Activated naive CD8-positive, alpha-beta T cell treated with anti-CD3 and anti-CD28 coated beads for 36 hours (primary cell): ENCODE measurements around the gene ZYX. TPM values are rescaled to one million over a fixed set of nuclear protein-coding genes. Genes with fewer than 3 reads are reported as not detected.
"Not testable (repeated sequence)": the region's sequence is repeated elsewhere in the genome, so short reads cannot be mapped to it uniquely, and the experiment has no call there.

ENCODE experiments used
- DNase-seq: peaks from one replicate; pipeline ENCODE4 v3.0.0; 2021
- H3K27ac Mint-ChIP-seq: one replicate; pipeline ENCODE4 v1.8.0; 2022; ENCODE audit warnings: mild to moderate bottlenecking, moderate library complexity, mixed read lengths
- H3K27me3 Mint-ChIP-seq: one replicate; pipeline ENCODE4 v1.8.0; 2022; ENCODE audit warnings: mild to moderate bottlenecking, mixed read lengths
- H3K36me3 Mint-ChIP-seq: one replicate; pipeline ENCODE4 v1.8.0; 2021; ENCODE audit warnings: mild to moderate bottlenecking, mixed read lengths
- H3K4me1 Mint-ChIP-seq: one replicate; pipeline ENCODE4 v1.8.0; 2021; ENCODE audit warnings: mixed read lengths
- H3K4me3 Mint-ChIP-seq: one replicate; pipeline ENCODE4 v1.8.0; 2022; ENCODE audit warnings: mild to moderate bottlenecking, moderate library complexity, mixed read lengths
- H3K9me3 Mint-ChIP-seq: one replicate; pipeline ENCODE4 v1.8.0; 2022; ENCODE audit warnings: mixed read lengths
- total RNA-seq, 2 experiments: library from RNA; stranded (reverse); gene quantifications; one replicate each; pipeline ENCODE4 v1.2.3, GENCODE V29; 2021

ZYX gene
- total RNA-seq, 2 experiments from 2014 or later: 116 to 118 TPM

DNA sequence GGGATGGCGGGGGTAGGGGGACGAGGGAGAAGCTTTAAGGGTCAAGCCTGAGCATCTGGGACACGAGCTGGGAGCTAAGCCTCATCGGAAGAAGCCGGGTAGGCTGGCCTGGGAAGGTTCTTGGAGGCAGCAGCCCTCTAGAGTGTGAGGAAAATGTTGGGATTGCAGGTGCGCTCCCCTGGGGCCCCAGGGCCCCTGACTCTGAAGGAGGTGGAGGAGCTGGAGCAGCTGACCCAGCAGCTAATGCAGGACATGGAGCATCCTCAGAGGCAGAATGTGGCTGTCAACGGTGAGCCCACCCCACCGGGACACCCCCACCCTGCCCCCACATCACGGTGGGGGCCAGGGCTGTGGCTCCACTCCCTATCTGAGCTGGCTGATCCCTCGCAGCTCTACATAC lies 6.9 kb downstream of the ZYX start:
- Mint-ChIP-seq H3K27ac (no peak overlapping the region), H3K9me3 (no peaks in the 10 kb centered on the region), H3K27me3 (no peaks in the 10 kb centered on the region), H3K4me3 (no peak overlapping the region), H3K4me1 (peaks cover 10% of the 10 kb centered on the region), H3K36me3 (peaks cover 10% of the 10 kb centered on the region)
- no peak for DNase-seq

DNA sequence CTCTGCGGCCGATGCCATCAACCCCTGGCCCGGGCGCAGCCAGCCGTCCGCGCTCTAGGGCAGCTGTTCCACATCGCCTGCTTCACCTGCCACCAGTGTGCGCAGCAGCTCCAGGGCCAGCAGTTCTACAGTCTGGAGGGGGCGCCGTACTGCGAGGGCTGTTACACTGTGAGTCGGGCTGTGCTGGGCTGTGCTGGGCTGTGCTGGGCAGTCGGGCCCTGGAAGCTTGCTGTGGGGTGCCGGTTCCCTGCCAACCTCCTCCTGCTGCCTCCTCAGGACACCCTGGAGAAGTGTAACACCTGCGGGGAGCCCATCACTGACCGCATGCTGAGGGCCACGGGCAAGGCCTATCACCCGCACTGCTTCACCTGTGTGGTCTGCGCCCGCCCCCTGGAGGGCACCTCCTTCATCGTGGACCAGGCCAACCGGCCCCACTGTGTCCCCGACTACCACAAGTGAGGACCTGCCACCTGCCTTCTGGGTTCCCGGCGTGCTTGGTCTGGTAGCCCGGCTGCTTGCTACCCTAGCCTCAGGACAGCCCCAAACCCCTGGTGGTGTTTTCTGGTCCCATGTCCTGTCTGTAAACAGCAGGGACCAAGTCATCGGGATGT lies 7.5 kb downstream of the ZYX start:
- H3K27me3 Mint-ChIP-seq: no peaks in the 10 kb centered on the region
- H3K4me3 Mint-ChIP-seq: no peak overlapping the region
- H3K27ac Mint-ChIP-seq: peak overlapping the region; percentile 20

DNA sequence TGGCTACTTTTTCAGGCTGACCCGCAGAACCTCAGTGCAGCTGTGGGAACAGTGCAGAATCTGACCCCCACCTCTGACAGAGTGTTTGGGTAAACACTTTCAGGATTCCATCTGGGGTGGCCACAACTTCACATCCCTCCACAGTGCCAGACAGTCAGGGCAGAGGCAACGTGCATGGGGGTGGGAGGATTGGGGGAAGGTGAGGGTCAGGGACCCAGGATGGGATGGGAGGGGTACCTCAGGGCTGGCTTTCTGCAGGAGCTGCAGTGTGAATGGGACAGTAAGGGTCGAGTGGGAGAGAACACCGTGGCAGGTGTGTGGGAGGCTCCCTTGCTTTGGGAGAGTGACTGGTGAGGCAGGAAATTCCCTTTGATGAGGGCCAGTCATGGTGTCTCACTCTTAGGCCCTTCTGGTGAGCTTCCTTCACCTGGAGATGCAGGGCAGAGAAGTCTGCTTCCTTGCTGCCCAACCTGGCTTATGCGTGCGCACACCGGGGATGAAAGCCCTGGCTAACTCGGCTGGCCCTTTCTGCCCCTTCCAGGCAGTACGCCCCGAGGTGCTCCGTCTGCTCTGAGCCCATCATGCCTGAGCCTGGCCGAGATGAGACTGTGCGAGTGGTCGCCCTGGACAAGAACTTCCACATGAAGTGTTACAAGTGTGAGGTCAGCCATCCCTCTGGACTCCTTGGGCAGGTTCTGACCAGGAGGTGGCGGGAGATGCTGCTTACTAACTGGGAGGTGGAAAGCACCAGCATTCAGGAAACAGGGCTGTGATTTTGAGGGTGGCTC lies 8.4 kb downstream of the ZYX start:
- H3K27ac Mint-ChIP-seq: peak overlapping the region; percentile 59
- peaks cover 10% of the 10 kb centered on the region for H3K36me3 Mint-ChIP-seq
- peaks cover 9% of the 10 kb centered on the region for H3K4me1 Mint-ChIP-seq
- H3K27me3 Mint-ChIP-seq: no peaks in the 10 kb centered on the region
- DNase-seq: no peak
- no peak overlapping the region for H3K4me3 Mint-ChIP-seq
- no peaks in the 10 kb centered on the region for H3K9me3 Mint-ChIP-seq

More for the DNA sequence above, 7.5 kb downstream of the ZYX start:
- peaks cover 9% of the 10 kb centered on the region for H3K4me1 Mint-ChIP-seq
- DNase-seq: no peak
- H3K36me3 Mint-ChIP-seq: peaks cover 8% of the 10 kb centered on the region
- no peaks in the 10 kb centered on the region for H3K9me3 Mint-ChIP-seq

DNA sequence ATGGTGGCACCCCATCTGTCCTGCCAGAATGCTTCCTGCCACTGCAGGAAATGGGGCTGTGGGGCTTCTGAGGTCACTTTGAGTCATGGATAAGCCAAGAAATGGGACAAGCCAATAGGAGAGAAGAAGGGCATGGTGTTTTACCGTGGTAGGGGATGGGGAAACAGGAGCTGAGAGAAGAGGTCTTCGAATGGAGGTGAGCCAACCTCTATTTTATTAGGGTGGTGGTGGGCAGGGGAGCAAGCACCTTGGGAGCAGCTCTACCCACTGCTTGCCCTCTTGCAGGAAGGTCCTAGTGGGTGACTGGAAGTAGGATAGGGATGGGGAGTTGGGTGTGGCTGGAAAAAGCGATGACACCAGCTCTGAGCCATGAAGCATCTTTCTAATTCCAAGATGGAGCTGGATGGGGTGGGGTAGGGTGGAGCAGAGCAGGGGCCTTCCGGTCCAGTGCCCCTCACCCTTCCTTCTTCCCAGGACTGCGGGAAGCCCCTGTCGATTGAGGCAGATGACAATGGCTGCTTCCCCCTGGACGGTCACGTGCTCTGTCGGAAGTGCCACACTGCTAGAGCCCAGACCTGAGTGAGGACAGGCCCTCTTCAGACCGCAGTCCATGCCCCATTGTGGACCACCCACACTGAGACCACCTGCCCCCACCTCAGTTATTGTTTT lies 9.1 kb downstream of the ZYX start:
- H3K4me3 Mint-ChIP-seq: no peak overlapping the region
- H3K27ac Mint-ChIP-seq: peak overlapping the region; percentile 57
- peaks cover 10% of the 10 kb centered on the region for H3K36me3 Mint-ChIP-seq
- DNase-seq: no peak
- H3K27me3 Mint-ChIP-seq: no peaks in the 10 kb centered on the region
- peaks cover 15% of the 10 kb centered on the region for H3K4me1 Mint-ChIP-seq
- no peaks in the 10 kb centered on the region for H3K9me3 Mint-ChIP-seq

DNA sequence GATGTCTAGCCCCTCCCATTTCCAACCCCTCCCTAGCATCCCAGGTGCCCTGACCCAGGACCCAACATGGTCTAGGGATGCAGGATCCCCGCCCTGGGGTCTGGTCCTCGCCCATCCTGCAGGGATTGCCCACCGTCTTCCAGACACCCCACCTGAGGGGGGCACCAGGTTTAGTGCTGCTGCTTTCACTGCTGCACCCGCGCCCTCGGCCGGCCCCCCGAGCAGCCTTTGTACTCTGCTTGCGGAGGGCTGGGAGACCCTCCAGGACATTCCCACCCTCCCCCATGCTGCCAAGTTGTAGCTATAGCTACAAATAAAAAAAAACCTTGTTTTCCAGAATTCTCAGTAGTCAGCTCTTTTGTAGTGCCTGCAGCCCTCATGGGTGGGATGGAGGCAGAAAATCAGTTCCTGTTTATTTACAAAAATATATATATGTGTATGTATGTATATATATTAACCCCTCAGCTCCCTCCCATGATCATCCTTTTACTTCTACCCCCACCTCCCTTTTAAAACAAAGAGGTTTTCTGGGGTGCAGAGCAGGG lies 9.7 kb downstream of the ZYX start:
- Mint-ChIP-seq H3K36me3 (peaks cover 10% of the 10 kb centered on the region), H3K27me3 (no peaks in the 10 kb centered on the region), H3K4me3 (no peak overlapping the region), H3K27ac (no peak overlapping the region), H3K4me1 (peaks cover 15% of the 10 kb centered on the region), H3K9me3 (no peaks in the 10 kb centered on the region)
- DNase-seq: no peak

DNA sequence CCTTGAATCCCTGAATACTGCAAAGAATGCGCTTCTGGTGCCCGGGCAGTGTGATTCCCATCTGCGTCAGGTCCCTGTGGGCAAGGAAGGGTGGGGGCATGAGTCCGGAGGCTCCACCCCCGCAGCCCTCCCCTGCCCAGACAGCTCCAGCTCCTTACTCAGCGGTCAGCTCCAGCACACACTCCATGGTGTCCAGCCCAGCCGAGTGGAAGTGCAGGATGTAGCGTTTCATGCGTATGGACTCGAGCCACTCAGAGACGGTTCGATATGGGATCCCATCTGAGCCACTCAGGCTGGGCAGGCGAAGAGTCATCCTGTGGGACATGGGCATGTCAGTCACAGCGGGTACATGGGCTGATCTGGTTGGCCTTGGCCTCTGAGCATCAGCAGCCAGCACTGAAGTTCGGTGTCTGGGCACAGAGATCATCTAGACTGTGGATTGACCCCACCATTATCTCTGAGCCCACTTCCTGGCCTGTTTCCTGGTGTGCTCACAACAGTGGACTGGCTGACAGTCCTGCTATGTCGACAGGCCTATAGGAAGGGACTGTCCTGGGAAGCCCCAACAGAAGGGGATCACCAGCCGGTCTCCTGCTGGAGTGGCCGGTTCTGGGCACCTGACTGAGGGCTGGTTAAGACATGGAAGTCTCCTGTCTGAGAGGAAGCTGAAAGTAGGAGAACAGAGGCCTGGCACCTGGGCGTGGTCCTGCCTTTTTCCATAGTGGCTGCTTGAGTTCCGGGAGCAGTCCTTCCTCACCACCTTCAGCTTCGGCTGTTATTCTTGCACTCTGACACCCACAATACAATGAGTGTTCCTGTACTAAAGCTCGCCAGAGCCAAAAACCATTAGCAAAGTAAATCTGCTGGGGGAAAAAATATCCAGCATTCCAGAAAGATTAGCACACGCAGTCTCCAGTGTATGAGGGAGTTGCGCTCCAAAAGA lies 10.6 kb downstream of the ZYX start:
- H3K4me3 Mint-ChIP-seq: no peak overlapping the region
- no peaks in the 10 kb centered on the region for H3K27me3 Mint-ChIP-seq
- DNase-seq: no peak
- peaks cover 10% of the 10 kb centered on the region for H3K36me3 Mint-ChIP-seq
- peaks cover 15% of the 10 kb centered on the region for H3K4me1 Mint-ChIP-seq
- no peaks in the 10 kb centered on the region for H3K9me3 Mint-ChIP-seq
- H3K27ac Mint-ChIP-seq: no peak overlapping the region

DNA sequence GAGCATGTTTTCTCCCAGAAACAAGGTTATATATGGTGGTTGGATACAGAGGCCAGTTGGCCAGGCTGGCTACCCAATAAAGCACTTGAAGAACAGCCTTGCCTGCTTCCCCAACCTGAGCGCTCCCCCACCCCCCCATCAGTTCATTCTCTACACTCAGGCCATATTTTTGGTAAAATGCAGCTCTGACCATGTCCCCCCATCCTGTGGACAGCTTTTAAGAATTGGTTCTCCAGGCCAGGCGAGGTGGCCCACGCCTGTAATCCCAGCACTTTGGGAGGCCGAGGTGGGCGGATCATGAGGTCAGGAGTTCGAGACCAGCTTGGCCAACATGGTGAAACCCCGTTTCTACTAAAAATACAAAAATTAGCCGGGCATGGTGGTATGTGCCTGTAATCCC lies 11.3 kb downstream of the ZYX start:
- H3K27me3 Mint-ChIP-seq, H3K4me3 Mint-ChIP-seq, H3K36me3 Mint-ChIP-seq: not testable (repeated sequence)

DNA sequence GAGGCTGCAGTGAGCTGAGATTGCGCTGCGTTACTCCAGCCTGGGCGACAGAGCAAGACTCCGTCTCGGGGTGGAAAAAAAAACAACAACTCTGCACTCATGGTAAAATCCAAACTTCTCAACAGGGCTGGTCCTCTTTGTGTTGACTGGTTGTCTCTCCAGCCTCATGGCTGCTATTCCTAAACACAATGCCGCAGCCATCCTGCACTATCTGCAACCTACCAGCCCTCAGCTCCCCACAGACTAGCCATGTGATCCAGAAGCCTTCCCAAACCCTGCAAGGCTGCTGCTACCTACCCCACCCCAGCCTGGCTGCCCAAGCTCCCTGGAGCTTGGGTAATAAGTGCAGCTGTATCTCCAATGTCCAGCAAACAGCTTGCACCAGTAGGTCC lies 11.7 kb downstream of the ZYX start:
- no peak overlapping the region for H3K27ac Mint-ChIP-seq
- DNase-seq: no peak
- H3K27me3 Mint-ChIP-seq: no peaks in the 10 kb centered on the region
- peaks cover 15% of the 10 kb centered on the region for H3K4me1 Mint-ChIP-seq
- no peaks in the 10 kb centered on the region for H3K9me3 Mint-ChIP-seq
- H3K36me3 Mint-ChIP-seq: peaks cover 10% of the 10 kb centered on the region
- H3K4me3 Mint-ChIP-seq: no peak overlapping the region

More for the DNA sequence above, 11.3 kb downstream of the ZYX start:
- DNase-seq, H3K27ac Mint-ChIP-seq, H3K9me3 Mint-ChIP-seq: not testable (repeated sequence)
- peaks cover 15% of the 10 kb centered on the region for H3K4me1 Mint-ChIP-seq

DNA sequence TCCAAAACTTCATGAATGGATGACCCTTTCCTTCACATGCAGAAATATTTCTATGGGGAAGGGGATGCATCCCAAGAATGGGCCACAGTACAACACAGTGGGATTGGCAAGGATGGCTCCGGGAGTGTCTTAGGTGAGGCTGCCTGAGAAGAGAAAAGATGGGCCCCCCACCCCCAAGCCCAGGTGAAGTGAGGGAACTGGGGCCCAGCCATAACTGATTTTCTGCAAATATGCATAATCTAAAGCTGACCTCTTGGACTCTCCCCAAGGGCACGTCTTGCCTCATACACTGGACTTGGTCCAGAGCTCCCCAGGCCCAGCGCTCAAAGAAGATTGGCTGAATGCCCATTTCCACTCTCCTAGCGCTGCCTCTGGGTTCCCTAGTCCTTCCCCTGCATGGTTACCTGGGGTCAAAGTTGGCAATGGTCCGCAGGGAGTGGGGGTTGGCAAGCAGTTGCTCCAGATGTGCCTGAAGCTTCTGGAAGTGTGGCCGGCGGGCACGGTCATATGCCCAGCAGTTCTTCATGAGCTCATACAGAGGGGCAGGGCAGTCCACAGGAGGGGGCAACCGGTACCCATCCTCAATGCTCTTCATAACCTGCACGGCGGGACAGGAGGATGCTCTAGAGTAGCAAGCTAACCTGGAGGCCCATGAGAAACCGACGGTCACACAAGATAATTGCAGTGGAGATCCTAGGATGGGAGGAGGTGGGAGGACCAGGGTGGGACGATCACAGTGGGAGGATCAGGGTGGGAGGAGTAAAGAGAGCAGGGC lies 12.3 kb downstream of the ZYX start:
- DNase-seq: no peak
- H3K4me1 Mint-ChIP-seq: peaks cover 15% of the 10 kb centered on the region
- no peaks in the 10 kb centered on the region for H3K9me3 Mint-ChIP-seq
- H3K27ac Mint-ChIP-seq: peak overlapping the region; percentile 48
- peaks cover 10% of the 10 kb centered on the region for H3K36me3 Mint-ChIP-seq
- no peaks in the 10 kb centered on the region for H3K27me3 Mint-ChIP-seq
- H3K4me3 Mint-ChIP-seq: no peak overlapping the region

DNA sequence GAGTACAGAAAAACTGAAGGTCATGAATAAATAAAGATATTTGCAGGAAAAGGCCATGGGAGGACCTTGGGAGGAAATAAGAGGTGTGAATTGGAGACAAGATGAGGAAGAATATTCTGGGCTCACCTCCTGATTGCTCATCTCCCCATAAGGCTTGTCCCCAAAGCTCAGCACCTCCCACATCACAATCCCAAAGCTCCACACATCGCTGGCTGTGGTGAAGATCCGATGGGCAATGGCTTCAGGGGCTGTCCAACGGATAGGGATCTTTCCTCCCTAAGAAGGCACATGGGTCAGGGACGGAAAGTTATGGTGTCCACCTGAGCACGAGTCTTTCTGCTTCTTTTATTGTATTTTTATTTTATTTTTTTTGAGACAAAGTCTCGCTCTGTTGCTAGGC lies 12.9 kb downstream of the ZYX start:
- no peak overlapping the region for H3K4me3 Mint-ChIP-seq
- H3K27ac Mint-ChIP-seq: peak overlapping the region; percentile 48
- no peaks in the 10 kb centered on the region for H3K27me3 Mint-ChIP-seq
- peaks cover 15% of the 10 kb centered on the region for H3K4me1 Mint-ChIP-seq
- H3K36me3 Mint-ChIP-seq: peaks cover 10% of the 10 kb centered on the region
- H3K9me3 Mint-ChIP-seq: no peaks in the 10 kb centered on the region
- no peak for DNase-seq

DNA sequence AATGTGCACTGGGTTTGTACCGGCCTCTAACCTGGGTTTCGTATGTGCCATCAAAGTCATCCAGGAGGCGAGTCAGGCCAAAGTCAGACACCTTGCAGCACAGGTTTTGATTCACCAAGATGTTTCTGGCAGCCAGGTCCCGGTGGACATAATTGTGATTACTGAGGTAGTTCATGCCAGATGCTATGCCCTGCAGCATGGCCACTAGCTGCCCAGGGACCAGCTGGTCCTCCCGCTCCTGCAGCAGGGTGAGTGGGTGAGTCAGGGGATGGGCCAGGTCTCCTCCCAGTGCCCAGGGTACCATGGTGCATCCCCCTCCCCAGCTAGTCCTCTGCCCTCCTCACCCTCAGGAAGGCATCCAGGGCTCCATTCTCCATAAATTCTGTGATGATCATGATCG lies 13.6 kb downstream of the ZYX start:
- Mint-ChIP-seq H3K27ac (no peak overlapping the region), H3K9me3 (no peaks in the 10 kb centered on the region), H3K4me3 (no peak overlapping the region), H3K27me3 (no peaks in the 10 kb centered on the region), H3K36me3 (peaks cover 6% of the 10 kb centered on the region), H3K4me1 (peaks cover 10% of the 10 kb centered on the region)
- DNase-seq: no peak

DNA sequence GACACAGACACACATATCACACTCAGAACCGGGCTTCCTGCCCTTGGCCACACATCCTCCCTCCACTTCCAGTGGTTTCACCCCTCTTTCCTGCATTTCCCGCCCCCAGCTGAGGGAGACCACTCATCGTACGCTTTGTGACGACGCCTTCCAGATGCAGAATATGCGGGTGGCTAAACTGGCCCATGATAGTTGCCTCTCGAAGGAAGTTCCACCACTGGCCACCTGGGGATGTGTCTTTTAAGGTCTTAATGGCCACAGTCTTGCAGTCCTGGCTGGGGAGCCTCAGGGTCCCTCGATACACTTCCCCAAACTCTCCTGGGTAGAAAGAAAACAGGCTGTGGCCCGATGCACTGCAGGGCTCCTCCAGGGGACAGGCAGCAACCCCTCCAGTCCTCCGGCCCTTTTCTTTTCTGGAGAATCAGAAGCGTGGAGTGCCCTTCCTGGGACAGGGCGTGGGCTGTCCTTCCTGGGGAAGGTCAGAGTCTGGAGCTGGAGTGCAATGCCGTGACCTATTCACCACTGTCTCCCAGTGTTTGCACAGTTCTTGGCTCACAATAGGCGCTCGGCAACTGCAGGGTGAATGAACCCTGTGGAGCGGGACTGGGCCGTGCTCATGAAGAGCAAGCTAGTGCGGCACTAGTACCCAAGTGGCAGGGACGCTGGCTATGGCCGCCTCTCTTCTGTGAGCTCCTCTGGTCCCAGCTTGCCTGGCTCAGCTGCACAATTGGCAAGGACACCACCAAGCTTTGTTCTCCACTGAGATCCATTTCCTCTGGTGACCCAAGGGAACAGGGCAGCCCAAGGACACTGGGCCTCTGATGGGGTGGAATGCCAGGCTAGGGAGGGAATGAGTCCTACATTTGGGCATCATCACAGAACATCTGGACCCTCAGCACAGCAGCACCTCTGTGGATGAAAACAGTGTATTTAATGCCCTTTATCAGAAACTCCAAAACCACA lies 14.3 kb downstream of the ZYX start:
- H3K4me1 Mint-ChIP-seq: peaks cover 6% of the 10 kb centered on the region
- no peaks in the 10 kb centered on the region for H3K9me3 Mint-ChIP-seq
- peak overlapping the region; percentile 57 for H3K27ac Mint-ChIP-seq
- H3K27me3 Mint-ChIP-seq: no peaks in the 10 kb centered on the region
- peaks cover 2% of the 10 kb centered on the region for H3K36me3 Mint-ChIP-seq
- no peak for DNase-seq
- no peak overlapping the region for H3K4me3 Mint-ChIP-seq

DNA sequence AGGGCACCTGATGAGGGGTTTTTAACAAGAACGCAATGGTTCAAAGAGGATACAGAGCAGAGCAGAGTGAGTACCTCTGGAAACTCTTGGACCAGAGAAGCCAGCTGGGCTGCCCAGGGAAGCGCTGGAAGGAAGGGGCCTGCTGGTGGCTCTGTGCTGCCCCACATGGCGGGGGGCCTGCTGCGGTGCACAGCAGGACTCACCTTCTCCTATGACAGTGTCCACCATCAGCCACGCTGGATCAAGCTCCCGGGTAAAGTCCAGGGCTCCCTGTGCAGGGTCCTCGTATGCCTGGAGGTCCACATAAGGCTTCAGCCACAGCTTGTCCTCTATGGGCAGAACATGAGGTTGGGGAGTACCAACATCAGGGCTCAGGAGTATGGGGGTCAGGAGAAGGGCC lies 15.0 kb downstream of the ZYX start:
- H3K27ac Mint-ChIP-seq: no peak overlapping the region
- H3K4me1 Mint-ChIP-seq: peaks cover 8% of the 10 kb centered on the region
- H3K9me3 Mint-ChIP-seq: no peaks in the 10 kb centered on the region
- no peaks in the 10 kb centered on the region for H3K27me3 Mint-ChIP-seq
- DNase-seq: no peak
- H3K4me3 Mint-ChIP-seq: no peak overlapping the region
- H3K36me3 Mint-ChIP-seq: peaks cover 2% of the 10 kb centered on the region
